Activated naive CD4-positive, alpha-beta T cell treated with anti-CD3 and anti-CD28 coated beads, Interleukin-2, amount 50 U/mL, for 16 hours (primary cell): ENCODE measurements around the gene CLEC12A.
"Not testable (repeated sequence)": the region's sequence is repeated elsewhere in the genome, so short reads cannot be mapped to it uniquely, and the experiment has no call there.

ENCODE experiments used
- DNase-seq: peaks from one replicate; pipeline ENCODE4 v3.0.0-alpha.2; 2020

Gene CLEC12A

GRCh38 chr12:9973949-9974348 is 2.7 kb downstream of the CLEC12A start:
- DNase-seq = no peak

- DNase-seq = not testable (repeated sequence)
These were observed 3.5 kb downstream of the CLEC12A start for GRCh38 chr12:9974731-9975130.

GRCh38 chr12:9975614-9976013 is 4.4 kb downstream of the CLEC12A start:
- DNase-seq = no peak

GRCh38 chr12:9976626-9977025 is 5.4 kb downstream of the CLEC12A start:
- not testable (repeated sequence) for DNase-seq

- DNase-seq = no peak
These were observed 6.7 kb downstream of the CLEC12A start for GRCh38 chr12:9977916-9978315.

- DNase-seq = no peak
These were observed 8.9 kb downstream of the CLEC12A start for GRCh38 chr12:9980126-9980525.

- DNase-seq = no peak
These were observed 20.7 kb downstream of the CLEC12A start for GRCh38 chr12:9991876-9992275.

- DNase-seq = no peak
These were observed 21.1 kb downstream of the CLEC12A start for GRCh38 chr12:9992296-9992695.

- no peak for DNase-seq
These were observed 27.8 kb downstream of the CLEC12A start, which contains the start of gene CLEC1B for GRCh38 chr12:9999016-9999415. Gene CLEC1B, minus strand, starts transcription at chr12:9999121. Its CDS starts 21 bp downstream, at chr12:9999100.

- no peak for DNase-seq
These were observed 30.1 kb downstream of the CLEC12A start for GRCh38 chr12:10001171-10001776.

GRCh38 chr12:10012630-10013330 is 41.6 kb downstream of the CLEC12A start:
- DNase-seq = no peak

GRCh38 chr12:10015450-10015849 is 44.2 kb downstream of the CLEC12A start:
- no peak for DNase-seq

- DNase-seq = no peak
These were observed 45.7 kb downstream of the CLEC12A start for GRCh38 chr12:10016881-10017280.

GRCh38 chr12:10018386-10018785 is 47.2 kb downstream of the CLEC12A start:
- DNase-seq = no peak

- DNase-seq = no peak
These were observed 50.1 kb downstream of the CLEC12A start for GRCh38 chr12:10021342-10021741.

- DNase-seq = no peak
These were observed 54.0 kb downstream of the CLEC12A start for GRCh38 chr12:10025236-10025635.

GRCh38 chr12:10026666-10027065 is 55.5 kb downstream of the CLEC12A start:
- not testable (repeated sequence) for DNase-seq

GRCh38 chr12:10027311-10027710 is 56.1 kb downstream of the CLEC12A start:
- no peak for DNase-seq

- no peak for DNase-seq
These were observed 56.5 kb downstream of the CLEC12A start for GRCh38 chr12:10027721-10028120.

GRCh38 chr12:10030446-10030845 is 59.2 kb downstream of the CLEC12A start, which contains the start of gene CLEC9A:
Gene CLEC9A, plus strand, starts transcription at chr12:10030682. Its CDS starts 22,006 bp downstream, at chr12:10052688.
- DNase-seq = no peak

GRCh38 chr12:10031321-10031720 is 60.1 kb downstream of the CLEC12A start:
- no peak for DNase-seq

GRCh38 chr12:10031771-10032175 is 60.6 kb downstream of the CLEC12A start:
- DNase-seq = no peak

GRCh38 chr12:10033783-10034545 is 62.8 kb downstream of the CLEC12A start:
- no peak for DNase-seq
